ENCODE data around the gene PDE8A.
A peak's percentile ranks its signal among the peaks of the same experiment; 100 is the strongest.
"Not testable (repeated sequence)": the region's sequence is repeated elsewhere in the genome, so short reads cannot be mapped to it uniquely, and the experiment has no call there.

The PDE8A gene

GRCh38 chr15:85011724-85012123 lies 30.1 kb downstream of the PDE8A start:
- not testable (repeated sequence) for DNase-seq (ENCODE audit: low spot score)

GRCh38 chr15:85013785-85014184 lies 32.1 kb downstream of the PDE8A start:
- DNase-seq (ENCODE audit: low spot score), result no peak

- peak; percentile 40 for DNase-seq (ENCODE audit: low spot score)
Measured at GRCh38 chr15:85014932-85015331, 33.3 kb downstream of the PDE8A start.

DNA sequence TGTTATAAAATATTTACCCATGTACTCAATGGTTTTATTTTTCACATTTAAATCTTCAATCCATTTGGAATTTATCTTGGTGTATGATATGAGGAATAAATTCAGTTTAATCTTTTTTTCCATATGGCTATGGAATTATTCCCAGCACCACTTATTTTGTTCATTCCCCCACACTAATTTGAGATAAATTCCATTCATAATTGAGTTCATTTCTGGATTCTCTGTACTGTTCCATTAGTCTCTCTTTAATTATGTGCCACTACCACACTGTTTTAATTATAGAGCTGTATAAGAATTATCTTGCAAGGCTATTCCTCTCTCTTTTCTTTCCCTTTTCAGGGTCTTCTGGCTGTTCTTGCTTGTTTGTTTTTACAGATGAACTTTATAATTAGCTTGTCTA lies 34.6 kb downstream of the PDE8A start:
- no peak for DNase-seq (ENCODE audit: low spot score)

DNA sequence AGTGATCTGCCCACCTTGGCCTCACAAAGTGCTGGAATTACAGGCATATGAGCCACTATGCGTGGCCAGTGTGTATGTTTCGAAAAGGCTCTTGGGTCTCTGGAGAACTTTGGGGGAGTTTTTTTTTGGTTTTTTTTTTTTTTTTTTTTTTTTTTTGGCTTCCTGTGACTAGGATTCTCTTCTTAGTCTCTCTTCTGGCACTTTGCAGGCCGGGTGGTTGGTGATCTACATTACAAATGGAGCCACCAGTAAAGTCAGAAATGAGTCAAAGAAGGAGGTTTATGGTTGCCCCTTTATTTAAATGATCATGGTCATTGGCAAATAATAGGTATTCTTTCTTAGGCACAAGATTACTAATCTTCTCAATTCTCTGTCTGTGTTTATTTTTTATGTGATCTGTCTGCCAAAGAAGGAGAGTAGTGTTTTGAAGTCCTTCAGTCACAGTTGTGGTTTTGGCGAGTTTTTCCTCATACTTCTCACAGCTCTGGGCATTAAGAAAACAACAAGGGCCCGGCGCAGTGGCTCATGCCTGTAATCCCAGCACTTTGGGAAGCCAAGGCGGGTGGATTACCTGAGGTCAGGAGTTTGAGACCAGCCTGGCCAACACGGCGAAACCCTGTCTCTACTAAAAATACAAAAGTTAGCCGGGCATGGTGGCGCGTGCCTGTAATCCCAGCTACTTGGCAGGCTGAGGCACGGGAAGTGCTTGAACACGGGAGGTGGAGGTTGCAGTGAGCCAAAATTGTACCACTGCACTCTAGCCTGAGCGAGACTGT lies 38.3 kb downstream of the PDE8A start:
- DNase-seq (ENCODE audit: low spot score), result no peak

DNA sequence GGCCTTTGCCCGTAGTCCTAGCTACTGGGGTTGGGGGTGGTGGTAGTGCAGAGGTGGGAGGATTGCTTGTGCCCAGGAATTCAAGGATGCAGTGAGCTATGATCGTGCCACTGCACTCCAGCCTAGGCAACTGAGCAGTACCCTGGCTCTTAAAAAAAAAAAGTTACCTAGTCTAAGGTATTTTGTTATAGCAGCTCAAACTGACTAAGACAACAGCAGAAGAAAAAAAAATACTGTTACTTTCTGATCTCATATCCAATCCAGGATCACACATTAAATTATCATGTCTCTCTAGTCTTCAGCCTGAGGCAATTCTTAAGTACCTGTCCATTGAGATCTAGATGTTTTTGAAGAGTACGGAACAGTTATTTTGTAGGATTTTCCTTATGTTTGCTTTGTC lies 39.8 kb downstream of the PDE8A start:
- no peak for DNase-seq (ENCODE audit: low spot score)

DNA sequence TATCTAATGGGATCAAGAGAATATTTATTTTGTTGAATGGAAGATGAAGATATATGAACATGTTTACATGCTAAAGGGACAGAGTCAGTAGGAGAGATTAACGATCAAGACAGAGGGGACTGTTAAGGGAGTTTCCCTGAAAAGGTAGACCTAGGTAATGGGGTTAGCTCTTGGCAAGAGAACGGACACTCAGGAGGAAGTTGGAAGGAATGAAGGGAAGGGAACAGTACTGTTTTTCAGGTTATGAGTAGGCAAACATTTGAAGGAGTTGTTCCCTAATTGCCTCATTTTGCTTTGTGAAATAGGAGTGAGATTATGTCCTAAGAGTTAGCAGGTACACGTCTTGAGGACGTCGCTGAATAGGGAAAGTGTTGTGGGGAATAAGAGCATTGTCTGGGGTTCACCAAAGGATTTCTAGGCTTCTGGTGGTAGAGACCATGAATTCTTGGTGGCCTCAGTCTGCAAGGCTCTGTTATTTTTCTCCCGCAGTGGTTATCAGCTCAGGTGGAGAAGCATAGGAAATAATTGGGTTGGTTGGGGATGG lies 41.3 kb downstream of the PDE8A start:
- no peak for DNase-seq (ENCODE audit: low spot score)

DNA sequence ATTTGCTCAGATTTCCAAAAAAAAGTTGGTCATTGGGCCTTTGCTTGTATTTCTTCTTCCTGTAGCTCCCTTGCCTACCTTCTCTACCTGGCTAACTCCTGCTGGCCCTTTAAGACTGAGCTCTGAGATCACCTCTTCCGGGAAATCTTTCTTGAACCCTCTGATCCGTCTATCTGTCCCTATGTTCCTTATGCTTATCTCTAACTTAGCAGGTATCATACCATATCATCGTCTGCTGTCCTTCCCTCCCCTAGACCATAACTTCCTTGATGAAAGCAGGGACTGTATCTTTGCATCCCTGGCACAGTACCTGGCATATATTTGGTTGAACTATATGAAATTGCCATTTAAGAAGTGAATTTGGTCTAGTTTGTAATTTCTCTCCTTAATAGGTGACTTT lies 42.3 kb downstream of the PDE8A start:
- no peak for DNase-seq (ENCODE audit: low spot score)

GRCh38 chr15:85024509-85025336 lies 43.1 kb downstream of the PDE8A start:
- DNase-seq (ENCODE audit: low spot score), result no peak

DNA sequence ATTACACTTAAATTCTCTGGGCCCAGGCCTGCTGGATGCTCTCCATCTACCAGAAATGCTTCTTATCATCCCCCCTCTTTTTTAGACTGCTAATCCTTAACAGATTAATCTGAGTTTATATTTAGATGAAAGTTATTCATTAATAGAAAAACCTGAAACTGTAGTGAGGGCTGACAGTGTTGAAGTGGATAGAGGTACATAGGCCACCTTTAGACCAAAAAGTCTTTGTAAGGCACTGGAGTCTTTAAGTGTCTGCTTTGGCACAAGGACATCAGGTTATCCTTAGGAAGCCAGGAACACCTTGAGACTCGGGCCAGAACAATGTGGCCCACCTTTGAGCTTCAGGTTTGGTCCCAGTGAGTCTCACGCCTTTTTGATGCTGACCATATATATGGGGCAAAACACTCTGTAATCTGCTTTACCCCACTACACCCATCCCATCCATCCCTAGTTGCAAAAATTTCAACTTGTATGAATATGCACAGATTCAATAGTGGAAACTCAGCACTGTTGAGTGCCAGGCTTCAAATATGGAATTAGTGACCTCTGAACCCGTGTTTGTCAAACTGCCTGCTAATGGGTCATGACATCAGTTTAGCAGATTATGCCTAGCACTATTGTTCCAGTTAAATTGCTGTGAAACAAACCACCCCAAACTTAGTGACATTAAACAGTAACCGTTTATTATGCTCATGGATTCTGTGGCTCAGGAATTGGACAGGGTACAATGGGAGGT lies 44.0 kb downstream of the PDE8A start:
- no peak for DNase-seq (ENCODE audit: low spot score)

DNA sequence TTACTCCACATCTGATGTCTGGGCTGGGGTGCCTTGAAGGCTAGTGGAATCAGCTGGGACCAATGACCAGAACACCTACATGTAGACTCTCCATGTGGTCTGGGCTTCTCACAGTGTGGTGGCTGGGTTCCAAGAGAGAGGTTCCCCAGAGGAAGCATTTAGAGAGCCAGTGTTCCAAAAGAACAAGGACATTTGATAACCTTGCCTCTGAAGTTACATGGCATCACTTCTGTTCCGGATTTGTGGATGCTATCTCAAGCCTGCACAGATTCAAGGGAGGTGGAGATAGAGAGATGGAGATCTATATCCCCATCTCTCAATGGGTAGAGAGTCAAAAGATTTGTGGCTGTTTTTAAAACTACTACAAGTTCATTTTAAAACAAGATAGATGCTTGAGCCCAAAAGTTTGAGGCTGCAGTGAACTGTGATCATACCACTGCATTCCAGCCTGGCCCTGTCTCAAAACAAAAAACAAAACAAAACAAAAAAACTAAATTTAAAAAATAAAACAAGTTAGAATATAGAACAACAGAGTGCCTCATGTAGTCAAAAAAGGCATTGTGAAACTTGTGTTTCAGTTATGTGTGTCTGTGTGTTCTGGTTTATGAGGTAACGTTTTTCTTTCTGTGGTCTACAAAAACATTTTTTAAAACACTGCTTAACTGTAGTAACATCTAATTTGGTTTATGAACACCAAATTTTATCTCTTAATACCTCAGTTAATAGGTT lies 44.8 kb downstream of the PDE8A start:
- no peak for DNase-seq (ENCODE audit: low spot score)

DNA sequence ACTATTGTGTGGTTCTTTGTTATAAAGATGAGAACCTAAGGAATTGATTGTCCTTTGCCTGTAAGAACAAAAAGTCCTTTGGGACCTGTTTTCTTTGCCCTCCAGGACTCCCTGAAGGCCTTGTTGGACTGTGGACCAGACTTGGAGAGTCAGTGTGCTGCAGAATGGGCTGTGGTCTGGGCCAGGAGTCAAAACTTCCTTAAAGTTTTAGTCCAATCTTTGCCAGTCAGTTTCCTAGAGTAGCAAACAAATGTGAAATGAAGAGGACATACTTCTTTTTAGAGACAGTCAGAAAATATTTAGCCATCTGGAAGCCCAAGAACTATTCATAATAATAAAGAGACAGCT lies 45.4 kb downstream of the PDE8A start:
- DNase-seq (ENCODE audit: low spot score), result no peak

DNA sequence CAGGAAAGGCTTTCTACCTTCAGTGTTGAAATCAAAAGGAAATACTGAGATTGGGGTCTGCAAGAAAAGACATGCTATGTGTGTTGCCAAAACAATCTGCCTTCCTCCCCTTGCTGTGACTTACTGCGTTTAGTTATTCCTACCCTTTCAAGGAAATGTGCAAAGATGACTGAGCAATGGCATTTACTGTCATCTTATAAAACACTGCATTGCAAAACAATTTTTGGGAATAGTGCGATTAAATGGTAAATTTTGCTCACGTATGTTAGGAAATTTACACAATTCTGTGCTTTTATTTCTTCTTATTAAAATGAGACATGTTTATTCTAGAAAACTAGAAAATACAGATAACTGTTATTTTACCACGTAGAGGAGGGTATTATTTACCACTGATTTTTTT lies 45.8 kb downstream of the PDE8A start:
- DNase-seq (ENCODE audit: low spot score), result no peak

- DNase-seq (ENCODE audit: low spot score), result no peak
Measured at GRCh38 chr15:85028416-85028815, 46.8 kb downstream of the PDE8A start.

DNA sequence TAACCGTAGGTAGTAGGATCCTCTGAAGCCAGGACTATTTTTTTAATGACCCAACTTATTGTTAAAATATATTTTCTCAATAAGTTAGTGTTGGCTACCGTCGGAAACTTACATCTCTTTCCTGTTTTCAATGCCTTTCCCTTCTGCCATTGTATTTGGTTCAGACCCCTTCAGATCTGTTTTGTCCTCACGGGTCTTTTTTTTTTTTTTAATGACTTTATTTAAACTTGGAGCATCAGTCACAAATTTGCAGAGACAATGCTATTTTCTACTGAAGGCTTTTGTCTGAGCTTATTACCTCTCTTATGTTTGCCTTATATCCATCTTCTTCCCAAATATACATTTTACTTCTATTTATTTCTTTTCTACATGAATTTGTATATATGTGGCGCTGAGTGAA lies 47.6 kb downstream of the PDE8A start:
- DNase-seq (ENCODE audit: low spot score), result no peak

DNA sequence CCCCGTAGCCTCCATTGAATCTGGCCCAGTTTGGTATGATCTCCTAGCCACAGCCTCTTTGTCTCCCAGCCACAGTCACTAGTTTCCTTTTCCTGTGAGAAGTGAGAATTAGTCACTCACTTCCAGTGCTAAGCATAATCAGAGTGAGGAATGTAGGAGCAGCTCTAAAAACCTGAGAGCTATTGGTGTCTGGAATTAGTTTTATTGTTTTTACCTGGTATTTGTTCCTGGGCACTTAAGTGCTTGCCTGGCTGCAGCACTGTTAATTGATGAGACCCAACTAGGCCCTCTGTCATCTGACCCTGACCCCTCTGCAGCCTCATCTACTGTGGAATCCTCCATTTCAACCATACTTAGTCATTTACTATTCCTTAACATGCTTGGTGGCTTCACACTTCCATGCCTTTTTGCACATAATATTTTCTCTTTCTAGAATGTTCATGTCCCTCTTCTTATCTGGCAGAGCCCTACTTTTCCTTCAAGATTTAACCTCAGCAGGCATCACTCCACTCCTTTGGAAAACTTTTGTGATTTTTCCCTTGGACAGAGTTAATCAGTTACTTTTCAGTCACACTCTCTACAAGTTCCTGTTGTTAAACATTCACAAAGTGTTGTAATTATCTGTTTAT lies 48.8 kb downstream of the PDE8A start:
- DNase-seq (ENCODE audit: low spot score), result no peak

DNA sequence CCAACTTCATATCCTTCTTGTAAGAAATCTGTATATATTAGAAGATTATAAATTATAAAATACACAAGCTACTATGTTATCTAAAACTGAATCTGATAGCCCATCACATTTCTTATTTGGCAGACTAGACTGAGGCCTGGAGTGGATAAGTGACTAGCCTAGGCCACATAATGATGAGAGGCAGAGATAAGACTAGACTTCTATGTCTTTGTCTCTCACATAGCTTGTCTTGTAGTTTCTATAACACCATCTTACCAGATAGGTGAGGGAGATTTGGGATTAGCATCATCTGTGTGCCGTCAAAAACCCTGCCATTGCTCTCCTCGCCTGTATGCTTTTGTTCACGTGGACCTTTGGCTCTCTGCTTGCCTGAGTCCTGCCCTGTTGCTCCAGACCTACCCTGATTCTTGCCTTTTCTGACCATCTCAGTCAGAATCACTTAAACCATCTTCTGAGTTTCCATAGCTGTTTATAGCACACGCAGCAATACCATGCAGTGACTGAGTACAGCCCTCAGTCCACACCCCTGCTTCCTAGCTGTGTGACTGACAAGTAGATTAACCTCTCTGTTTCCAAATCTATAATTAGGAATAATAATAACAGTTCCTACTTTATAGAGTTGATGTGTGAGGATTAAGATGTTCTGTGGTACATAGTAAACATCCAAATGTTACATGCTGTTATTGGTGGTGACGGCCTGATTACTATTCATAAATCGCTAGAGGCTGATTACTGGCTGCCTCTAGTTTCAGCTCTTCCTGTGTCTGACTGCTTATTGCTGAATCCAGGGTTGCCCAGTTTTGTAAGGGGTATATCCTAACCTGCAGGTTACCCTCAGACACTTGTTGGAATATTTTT lies 49.7 kb downstream of the PDE8A start:
- DNase-seq (ENCODE audit: low spot score), result no peak

- DNase-seq (ENCODE audit: low spot score), result no peak
Measured at GRCh38 chr15:85031944-85032558, 50.4 kb downstream of the PDE8A start.

DNA sequence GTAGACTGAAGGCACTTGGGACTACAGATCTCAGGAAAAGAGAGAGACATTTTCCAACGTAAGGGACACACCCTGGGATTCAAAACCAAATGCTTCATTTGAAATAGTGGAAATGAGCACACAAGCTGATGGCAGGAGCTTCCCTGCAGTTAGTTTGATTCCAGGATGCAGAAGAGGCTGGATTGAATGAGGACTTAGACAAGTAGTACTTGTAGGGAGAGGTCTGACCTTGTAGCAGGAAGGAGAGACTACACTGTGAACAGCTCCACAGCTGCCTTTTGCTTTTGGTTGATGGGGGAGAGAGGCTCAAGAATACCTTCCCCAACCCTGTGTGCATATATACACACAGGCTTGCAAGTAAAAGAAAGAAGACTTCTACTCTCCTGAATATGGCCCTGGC lies 51.5 kb downstream of the PDE8A start:
- no peak for DNase-seq (ENCODE audit: low spot score)

DNA sequence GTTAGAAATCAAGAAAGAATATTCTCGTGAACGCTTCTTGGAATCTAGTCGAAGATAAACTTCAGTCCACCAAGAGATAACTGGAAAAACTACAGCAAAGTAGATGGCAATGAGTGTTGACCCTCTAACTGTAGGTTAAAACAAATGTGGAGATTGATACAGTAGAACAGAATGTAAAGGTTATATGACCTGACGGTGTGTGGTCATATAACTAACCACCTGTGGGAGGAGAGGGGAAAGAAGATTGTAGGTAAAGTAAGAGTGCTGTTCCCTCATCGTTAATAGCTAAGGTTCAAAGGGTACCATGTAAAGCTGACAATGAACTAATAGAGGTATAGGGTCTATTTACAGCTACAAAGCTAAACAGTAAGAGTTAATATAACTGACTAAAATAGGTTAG lies 52.6 kb downstream of the PDE8A start:
- DNase-seq (ENCODE audit: low spot score), result no peak
